ENCODE data around the gene PLXNB3.
A peak's percentile ranks its signal among the peaks of the same experiment; 100 is the strongest.
"Not testable (repeated sequence)": the region's sequence is repeated elsewhere in the genome, so short reads cannot be mapped to it uniquely, and the experiment has no call there.

PLXNB3 gene

GRCh38 chrX:153733651-153734240 is 30.3 kb upstream of the PLXNB3 start:
- DNase-seq, result no peak

- no peak for DNase-seq
Measured at GRCh38 chrX:153734871-153735270, 29.2 kb upstream of the PLXNB3 start.

- DNase-seq, result peak; percentile 30
Measured at GRCh38 chrX:153735274-153735673, 28.8 kb upstream of the PLXNB3 start.

- DNase-seq, result no peak
Measured at GRCh38 chrX:153736071-153736820, 27.8 kb upstream of the PLXNB3 start.

- no peak for DNase-seq
Measured at GRCh38 chrX:153736871-153737441, 27.1 kb upstream of the PLXNB3 start.

GRCh38 chrX:153738056-153738605 is 25.9 kb upstream of the PLXNB3 start:
- DNase-seq, result no peak

GRCh38 chrX:153739754-153740486 is 24.1 kb upstream of the PLXNB3 start:
- no peak for DNase-seq

GRCh38 chrX:153740631-153741222 is 23.3 kb upstream of the PLXNB3 start:
- no peak for DNase-seq

GRCh38 chrX:153741446-153741845 is 22.6 kb upstream of the PLXNB3 start:
- DNase-seq, result no peak

- not testable (repeated sequence) for DNase-seq
Measured at GRCh38 chrX:153742111-153742510, 21.9 kb upstream of the PLXNB3 start.

- not testable (repeated sequence) for DNase-seq
Measured at GRCh38 chrX:153742796-153743467, 21.1 kb upstream of the PLXNB3 start.

GRCh38 chrX:153743468-153744209 is 20.4 kb upstream of the PLXNB3 start:
- DNase-seq, result not testable (repeated sequence)

- no peak for DNase-seq
Measured at GRCh38 chrX:153744210-153745066, 19.6 kb upstream of the PLXNB3 start.

GRCh38 chrX:153745067-153745433 is 19.0 kb upstream of the PLXNB3 start:
- DNase-seq, result not testable (repeated sequence)

GRCh38 chrX:153746359-153746758 is 17.7 kb upstream of the PLXNB3 start:
- no peak for DNase-seq

- DNase-seq, result not testable (repeated sequence)
Measured at GRCh38 chrX:153746991-153747390, 17.1 kb upstream of the PLXNB3 start.

- not testable (repeated sequence) for DNase-seq
Measured at GRCh38 chrX:153749017-153749416, 15.0 kb upstream of the PLXNB3 start.

GRCh38 chrX:153750127-153750774 is 13.8 kb upstream of the PLXNB3 start:
- DNase-seq, result no peak

GRCh38 chrX:153755136-153755535 is 8.9 kb upstream of the PLXNB3 start:
- no peak for DNase-seq

- DNase-seq, result no peak
Measured at GRCh38 chrX:153761863-153762262, 2.2 kb upstream of the PLXNB3 start.

Measured in activated CD4-positive, alpha-beta T cell treated with anti-CD3 and anti-CD28 coated beads, Interleukin-2, amount 50 U/mL, for 16 hours (primary cell).